ENCODE measurements around the gene COL17A1.

DNA sequence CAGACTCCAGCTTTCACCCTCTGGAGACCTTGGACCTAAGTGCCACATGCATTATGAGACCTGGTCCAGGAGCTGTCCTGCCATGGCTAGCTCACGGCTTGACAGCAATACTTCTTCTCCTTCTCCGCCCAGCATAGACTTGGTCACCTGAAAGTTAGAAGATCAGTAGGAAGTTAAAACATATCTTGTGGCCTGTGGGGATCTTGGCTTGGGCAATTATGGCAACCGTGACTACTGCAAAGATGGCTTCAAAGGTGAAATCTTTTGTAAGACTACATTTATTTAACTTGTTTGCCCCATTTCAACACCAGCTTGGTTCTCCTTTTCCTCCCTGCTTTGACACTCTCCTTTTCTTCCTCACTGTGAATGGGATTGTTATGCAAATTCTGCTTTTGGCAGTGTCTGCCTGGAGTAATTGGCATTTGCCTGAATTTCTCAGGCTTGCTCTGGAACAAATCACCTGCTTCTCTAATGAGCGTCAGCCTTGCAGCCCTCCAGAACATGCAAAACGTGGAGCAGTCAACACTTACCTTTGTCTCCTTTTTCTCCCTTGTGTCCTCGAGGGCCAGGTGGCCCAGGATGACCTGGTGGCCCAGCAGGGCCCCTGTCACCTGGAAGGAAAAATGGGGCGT is 53.4 kb downstream of the COL17A1 start:
- TF ChIP-seq, protein P1, sequence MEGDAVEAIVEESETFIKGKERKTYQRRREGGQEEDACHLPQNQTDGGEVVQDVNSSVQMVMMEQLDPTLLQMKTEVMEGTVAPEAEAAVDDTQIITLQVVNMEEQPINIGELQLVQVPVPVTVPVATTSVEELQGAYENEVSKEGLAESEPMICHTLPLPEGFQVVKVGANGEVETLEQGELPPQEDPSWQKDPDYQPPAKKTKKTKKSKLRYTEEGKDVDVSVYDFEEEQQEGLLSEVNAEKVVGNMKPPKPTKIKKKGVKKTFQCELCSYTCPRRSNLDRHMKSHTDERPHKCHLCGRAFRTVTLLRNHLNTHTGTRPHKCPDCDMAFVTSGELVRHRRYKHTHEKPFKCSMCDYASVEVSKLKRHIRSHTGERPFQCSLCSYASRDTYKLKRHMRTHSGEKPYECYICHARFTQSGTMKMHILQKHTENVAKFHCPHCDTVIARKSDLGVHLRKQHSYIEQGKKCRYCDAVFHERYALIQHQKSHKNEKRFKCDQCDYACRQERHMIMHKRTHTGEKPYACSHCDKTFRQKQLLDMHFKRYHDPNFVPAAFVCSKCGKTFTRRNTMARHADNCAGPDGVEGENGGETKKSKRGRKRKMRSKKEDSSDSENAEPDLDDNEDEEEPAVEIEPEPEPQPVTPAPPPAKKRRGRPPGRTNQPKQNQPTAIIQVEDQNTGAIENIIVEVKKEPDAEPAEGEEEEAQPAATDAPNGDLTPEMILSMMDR (IDR thresholded peaks at IDR 0.05) = no peak
- TF ChIP-seq POLR2A (IDR thresholded peaks at IDR 0.05) = no peak
